GM18499 (cell line): ENCODE data around the gene C1QTNF8.

Experiments
- ATAC-seq: cut with Tn5 transposase; IDR thresholded peaks from one replicate; pipeline ENCODE4 v1.9.1; 2021; ENCODE audit warnings: moderate number of reproducible peaks; ENCODE audit not compliant: insufficient read depth, unreplicated experiment

Gene C1QTNF8

GRCh38 chr16:1080801-1081733 is 15.0 kb downstream of the C1QTNF8 start:
- no peak for ATAC-seq

- ATAC-seq: no peak
These were observed 16.1 kb downstream of the C1QTNF8 start for GRCh38 chr16:1079786-1080525.

GRCh38 chr16:1079341-1079740 is 16.7 kb downstream of the C1QTNF8 start:
- ATAC-seq: no peak

GRCh38 chr16:1078579-1079021 is 17.4 kb downstream of the C1QTNF8 start:
- ATAC-seq: no peak

GRCh38 chr16:1077877-1078578 is 18.0 kb downstream of the C1QTNF8 start:
- ATAC-seq: no peak

GRCh38 chr16:1076801-1077576 is 19.1 kb downstream of the C1QTNF8 start:
- ATAC-seq: no peak

GRCh38 chr16:1075546-1075945 is 20.5 kb downstream of the C1QTNF8 start:
- no peak for ATAC-seq

GRCh38 chr16:1074379-1074649 is 21.7 kb downstream of the C1QTNF8 start:
- ATAC-seq: no peak

GRCh38 chr16:1073566-1074378 is 22.3 kb downstream of the C1QTNF8 start:
- no peak for ATAC-seq

GRCh38 chr16:1073262-1073558 is 22.8 kb downstream of the C1QTNF8 start:
- no peak for ATAC-seq

- ATAC-seq: no peak
These were observed 23.4 kb downstream of the C1QTNF8 start, which contains the start of gene SSTR5 for GRCh38 chr16:1072526-1073261. Gene SSTR5, plus strand, starts transcription at chr16:1072747. Its CDS starts 6,122 bp downstream, at chr16:1078869.

- ATAC-seq: no peak
These were observed 24.4 kb downstream of the C1QTNF8 start for GRCh38 chr16:1071561-1072225.

GRCh38 chr16:1070864-1071408 is 25.1 kb downstream of the C1QTNF8 start:
- no peak for ATAC-seq

GRCh38 chr16:1070084-1070863 is 25.8 kb downstream of the C1QTNF8 start:
- ATAC-seq: no peak

GRCh38 chr16:1069154-1069553 is 26.9 kb downstream of the C1QTNF8 start:
- no peak for ATAC-seq

- no peak for ATAC-seq
These were observed 27.6 kb downstream of the C1QTNF8 start for GRCh38 chr16:1068451-1068850.

GRCh38 chr16:1067629-1068028 is 28.4 kb downstream of the C1QTNF8 start:
- no peak for ATAC-seq
